Astrocyte of the spinal cord (primary cell): ENCODE results near the gene CLCN2.

ENCODE experiments used
- DNase-seq: peaks from one replicate; pipeline ENCODE4 v3.0.0; 2011; ENCODE audit warnings: low read depth, low spot score
- H3K4me3 ChIP-seq: 2 replicates; pipeline ENCODE4 v1.5.1; 2011; ENCODE audit warnings: low read depth, mild to moderate bottlenecking, low read length, moderate library complexity
- CTCF ChIP-seq: IDR thresholded peaks from 2 replicates; pipeline ENCODE4 v1.5.1; 2012; ENCODE audit warnings: low read depth, mild to moderate bottlenecking, low read length, inconsistent platforms
- in situ Hi-C: cut with HindIII; loops from 2 replicates; pipeline ENCODE4 v1.10.0; 2017; ENCODE audit warnings: low sequenced_read_pairs

Gene CLCN2

GRCh38 chr3:184351511-184352148 lies 9.8 kb downstream of the CLCN2 start:
- in situ Hi-C loops, result no loop called here
- no peak for TF ChIP-seq CTCF
- H3K4me3 ChIP-seq, result no peak overlapping the region
- DNase-seq, result no peak

DNA sequence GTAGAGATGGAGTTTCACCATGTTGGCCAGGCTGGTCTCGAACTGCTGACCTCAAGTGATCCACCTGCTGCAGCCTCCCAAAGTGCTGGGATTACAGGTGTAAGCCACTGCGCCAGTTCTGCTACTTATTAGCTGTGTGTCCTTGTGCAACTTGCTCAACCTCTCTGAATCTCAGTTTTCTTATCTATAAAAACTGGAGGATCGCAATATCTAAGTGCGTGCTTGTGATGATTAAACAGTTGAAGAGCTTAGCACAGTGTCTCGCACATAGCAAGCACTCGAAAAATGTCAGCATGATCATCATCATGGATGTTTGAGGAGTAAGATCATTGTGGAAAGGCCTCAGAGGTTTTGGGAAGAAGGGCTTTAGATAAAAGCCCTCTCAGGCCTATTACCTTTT lies 10.8 kb downstream of the CLCN2 start:
- TF ChIP-seq CTCF, result no peak
- DNase-seq, result no peak
- H3K4me3 ChIP-seq, result no peak overlapping the region

DNA sequence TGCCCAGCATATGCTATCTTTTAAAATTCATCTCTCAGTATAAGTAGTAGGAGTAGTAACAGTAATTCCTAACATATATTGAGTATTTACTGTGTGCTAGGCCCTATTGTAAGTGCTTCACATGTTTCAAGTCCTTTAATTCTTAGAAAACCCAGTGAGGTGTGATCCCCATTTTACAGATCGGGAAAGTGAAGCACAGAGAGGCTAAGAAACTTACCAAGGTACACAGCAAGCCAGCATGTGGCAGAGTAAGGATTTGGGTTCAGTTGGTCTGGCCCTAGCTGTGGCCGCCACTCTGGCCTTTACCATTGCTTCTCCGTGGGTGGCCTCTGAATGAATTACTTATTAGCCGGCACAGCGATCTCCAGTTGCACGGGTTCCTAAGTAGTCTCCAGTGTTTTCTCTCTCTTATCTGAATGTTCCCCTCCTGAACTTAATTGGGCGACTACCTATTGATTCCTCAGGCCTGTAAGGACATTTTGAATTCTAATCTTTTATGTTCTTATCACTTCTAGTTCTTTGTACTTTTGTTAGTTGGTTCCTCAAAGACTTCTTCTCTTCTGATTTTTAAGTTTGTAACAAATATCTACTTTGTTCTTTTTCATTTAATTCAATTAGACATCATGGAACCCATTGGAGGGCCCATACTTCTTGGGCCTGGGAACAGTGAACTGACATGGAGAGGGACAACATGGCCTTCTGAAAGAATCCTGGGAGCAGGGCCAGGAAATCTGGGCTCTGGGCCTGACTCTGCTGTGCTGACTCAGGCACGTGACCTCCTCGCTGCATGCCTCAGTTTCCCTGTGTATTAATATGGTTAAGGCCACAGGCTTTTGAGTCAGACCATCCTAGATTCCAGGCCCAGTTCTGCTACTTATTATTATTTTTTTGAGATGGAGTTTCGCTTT lies 11.6 kb downstream of the CLCN2 start:
- DNase-seq, result no peak
- no peak overlapping the region for H3K4me3 ChIP-seq
- TF ChIP-seq CTCF, result no peak
- in situ Hi-C loops, result no loop called here

More for the DNA sequence above, 10.8 kb downstream of the CLCN2 start:
- in situ Hi-C loops, result no loop called here

GRCh38 chr3:184348057-184348382 lies 13.4 kb downstream of the CLCN2 start:
- H3K4me3 ChIP-seq, result no peak overlapping the region
- in situ Hi-C loops, result no loop called here
- no peak for TF ChIP-seq CTCF
- DNase-seq, result no peak

DNA sequence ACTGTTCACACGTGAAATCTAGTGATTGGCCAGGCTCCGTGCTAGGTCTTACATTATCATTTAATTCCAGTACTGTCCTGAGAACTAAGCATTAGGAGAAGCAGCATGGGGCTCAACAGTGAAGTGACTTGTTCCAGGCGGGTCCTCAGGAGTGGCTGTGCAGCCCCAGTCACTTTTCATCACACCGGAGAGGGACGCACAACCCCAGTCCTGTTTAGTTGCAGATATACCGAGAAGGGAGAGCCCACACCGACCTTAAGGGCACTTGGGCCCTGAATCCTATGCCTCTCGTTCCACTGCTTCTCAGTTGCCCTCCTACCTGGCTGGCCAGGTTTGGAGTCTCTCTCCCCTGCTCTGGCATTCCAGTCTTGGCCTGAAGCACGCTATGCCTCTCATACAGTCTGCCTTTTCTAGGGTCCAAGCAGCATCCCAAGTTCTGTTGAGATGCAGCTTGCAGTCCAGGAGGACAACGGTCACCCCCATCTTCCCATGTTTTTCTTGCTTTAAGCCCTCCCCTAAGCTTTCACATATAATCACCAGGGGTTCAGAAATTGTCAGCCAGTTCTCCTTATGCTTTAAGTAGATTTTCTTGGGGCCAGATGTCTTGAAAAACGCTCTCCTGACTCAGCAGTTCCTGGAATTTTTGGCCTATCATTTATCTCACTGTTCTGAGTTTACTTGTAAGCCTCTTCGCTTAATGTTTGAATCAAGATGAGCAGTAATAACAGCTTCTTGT lies 13.9 kb downstream of the CLCN2 start:
- H3K4me3 ChIP-seq, result no peak overlapping the region
- in situ Hi-C loops, result no loop called here
- no peak for TF ChIP-seq CTCF
- DNase-seq, result no peak

GRCh38 chr3:184346480-184347190 lies 14.8 kb downstream of the CLCN2 start:
- TF ChIP-seq CTCF, result no peak
- H3K4me3 ChIP-seq, result no peak overlapping the region
- in situ Hi-C loops, result no loop called here
- DNase-seq, result no peak
